Stimulated activated CD8-positive, alpha-beta memory T cell treated with anti-CD3 and anti-CD28 coated beads, Interleukin-7, amount 100 ng/mL, for 1 hour (primary cell): ENCODE measurements around the gene ACACA.

Experiments
- DNase-seq, 2 donors: peaks; one replicate each; pipeline ENCODE4 v3.0.0-alpha.2; 2020; ENCODE audit warnings: low read depth in 2 of 2

ACACA gene

DNA sequence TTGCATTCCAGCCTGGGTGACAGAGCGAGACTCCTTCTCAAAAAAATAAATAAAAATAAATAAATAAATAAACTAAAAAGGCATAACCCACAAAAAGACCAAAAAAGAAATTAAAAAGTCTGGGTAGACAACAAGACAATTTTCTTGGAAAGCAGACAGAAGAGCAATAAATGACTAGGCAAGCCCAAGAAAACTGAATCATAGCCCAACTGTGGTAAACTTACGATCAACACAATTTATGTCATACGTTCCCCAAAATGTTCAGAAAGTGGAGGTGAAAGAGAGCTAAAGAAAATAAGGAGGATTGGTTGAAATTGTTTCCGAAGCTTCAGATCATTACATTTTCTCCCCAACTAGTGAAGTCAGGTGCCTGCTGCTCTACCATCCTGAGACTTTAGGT, 62.1 kb downstream of the ACACA start:
- no peak for DNase-seq

DNA sequence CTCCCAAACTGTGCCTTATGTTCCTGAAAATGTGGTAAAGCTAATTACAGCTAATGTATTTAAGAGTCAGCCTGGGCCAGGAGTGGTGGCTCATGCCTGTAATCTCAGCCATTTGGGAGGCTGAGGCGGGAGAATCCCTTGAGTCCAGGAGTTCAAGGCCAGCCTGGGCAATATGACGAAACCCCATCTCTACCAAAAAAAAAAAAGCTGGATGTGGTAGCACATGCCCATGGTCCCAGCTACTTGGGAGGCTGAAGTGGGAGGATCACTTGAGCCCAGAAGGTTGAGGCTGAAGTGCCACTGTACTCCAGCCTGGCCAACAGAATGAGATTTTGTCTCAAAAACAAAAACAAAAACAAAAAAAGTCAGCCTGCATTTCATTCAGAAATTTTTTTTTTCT, 64.0 kb downstream of the ACACA start:
- DNase-seq: no peak

- no peak for DNase-seq
Observed at GRCh38 chr17:37340804-37341203, 65.8 kb downstream of the ACACA start.

GRCh38 chr17:37339321-37339720, 67.3 kb downstream of the ACACA start:
- no peak for DNase-seq

- DNase-seq: no peak
Observed at GRCh38 chr17:37338847-37339246, 67.8 kb downstream of the ACACA start.

GRCh38 chr17:37327341-37328090, 79.1 kb downstream of the ACACA start:
- no peak for DNase-seq

DNA sequence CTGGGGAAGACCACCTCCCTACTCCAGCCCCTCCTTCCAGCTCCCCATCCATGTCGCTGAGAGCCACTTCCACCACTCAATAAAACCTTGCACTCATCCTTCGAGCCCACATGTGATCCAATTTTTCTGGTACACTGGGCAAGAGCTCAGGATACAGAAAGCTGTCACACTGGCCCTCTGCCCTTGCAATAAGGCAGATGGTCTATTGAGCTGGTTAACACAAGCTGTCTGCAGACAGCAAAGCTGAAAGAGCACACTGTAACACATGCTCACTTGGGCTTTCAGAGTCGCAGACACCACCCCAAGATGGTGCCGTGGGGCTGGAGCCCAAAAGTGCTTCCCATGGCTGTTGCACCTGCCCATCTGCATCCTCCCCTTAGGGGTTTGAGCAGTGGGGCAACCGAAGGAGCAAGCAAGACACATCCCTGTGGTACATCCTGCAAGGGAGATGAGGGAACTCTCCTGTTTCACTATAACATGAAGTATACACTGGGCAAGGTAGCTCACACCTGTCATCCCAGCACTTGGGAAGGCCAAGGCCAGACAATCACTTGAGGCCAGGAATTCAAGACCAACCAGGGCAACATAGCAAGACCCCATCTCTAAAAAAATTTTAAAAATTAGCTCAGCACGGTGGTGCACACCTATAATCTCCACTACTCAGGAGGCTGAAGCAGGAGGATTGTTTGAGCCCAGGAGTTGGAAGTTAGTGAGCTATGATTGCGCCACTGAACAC, 83.6 kb downstream of the ACACA start:
- DNase-seq: no peak

- DNase-seq: no peak
Observed at GRCh38 chr17:37322106-37322505, 84.5 kb downstream of the ACACA start.

GRCh38 chr17:37318931-37319594, 87.6 kb downstream of the ACACA start:
- no peak for DNase-seq

DNA sequence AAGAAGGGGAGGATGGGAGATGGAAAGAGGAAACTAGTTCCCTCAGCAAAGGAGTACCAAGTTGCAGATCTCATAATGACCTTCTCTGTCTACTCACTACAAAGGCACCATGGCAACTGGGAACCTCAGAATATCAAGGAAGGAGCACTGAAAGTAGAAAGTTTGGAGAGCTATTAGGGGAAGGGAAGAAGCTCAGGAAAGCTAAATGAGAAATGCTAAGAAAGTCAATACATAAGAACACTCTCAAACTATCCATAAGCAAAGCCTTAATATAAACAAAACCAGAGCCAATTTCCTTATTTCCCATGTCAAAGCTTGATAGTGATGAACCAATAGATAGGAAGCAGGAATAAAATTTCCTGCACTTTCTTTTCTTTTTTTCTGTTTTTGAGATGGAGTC, 88.8 kb downstream of the ACACA start:
- DNase-seq: no peak

GRCh38 chr17:37315601-37316000, 91.0 kb downstream of the ACACA start:
- no peak for DNase-seq

DNA sequence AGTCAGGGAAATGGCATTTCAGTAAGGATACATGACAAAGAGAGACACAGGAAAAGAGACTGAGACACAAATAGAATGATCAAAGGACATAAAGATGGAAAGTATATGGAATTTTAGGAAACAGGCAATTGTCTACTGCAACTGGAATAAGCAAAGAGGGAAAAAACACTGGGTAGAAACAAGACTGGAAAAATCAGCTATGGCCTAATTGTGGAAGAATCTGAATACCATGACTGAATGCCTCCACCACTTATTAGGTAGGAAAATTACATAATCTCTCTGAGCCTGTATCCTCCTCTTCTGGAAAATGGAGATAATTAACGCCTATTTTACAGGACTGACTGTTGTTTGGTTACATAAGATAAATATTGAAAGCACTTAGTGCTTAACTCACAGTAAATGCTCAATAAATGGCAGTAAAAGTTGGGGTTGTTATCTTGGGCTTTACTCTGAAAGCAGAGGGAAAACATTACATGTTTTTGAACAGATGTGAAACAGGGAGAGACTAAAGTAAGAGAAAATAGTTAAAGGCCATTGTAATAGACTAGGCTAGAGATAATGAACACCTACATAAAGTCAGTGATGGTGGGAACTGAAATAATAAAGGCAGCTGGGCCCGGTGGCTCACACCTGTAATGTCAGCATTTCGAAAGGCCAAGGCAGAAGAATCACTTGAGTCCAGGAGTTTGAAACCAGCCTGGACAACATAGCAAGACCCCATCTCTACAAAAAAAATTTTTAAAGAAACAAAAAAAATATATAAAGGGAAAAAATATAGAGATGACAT, 94.3 kb downstream of the ACACA start:
- no peak for DNase-seq

DNA sequence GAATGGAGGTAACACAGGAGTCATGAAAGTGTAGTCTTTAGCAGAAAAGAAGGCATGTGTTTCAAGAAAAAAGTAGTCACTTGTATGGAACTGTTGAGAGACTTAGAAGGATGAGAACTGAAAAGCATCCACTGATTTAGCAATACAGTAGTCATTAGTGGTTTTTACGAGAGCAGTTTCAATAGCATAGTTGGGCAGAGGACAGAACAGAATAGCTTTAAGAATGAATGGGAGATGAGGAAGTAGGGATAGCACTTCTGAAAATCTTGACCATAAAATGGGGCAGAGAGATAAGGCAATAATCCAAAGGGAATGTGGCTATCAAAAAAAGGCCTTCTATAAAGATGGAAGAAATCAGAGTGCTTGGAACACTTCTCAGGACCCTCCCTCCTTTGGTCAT, 95.7 kb downstream of the ACACA start:
- no peak for DNase-seq

DNA sequence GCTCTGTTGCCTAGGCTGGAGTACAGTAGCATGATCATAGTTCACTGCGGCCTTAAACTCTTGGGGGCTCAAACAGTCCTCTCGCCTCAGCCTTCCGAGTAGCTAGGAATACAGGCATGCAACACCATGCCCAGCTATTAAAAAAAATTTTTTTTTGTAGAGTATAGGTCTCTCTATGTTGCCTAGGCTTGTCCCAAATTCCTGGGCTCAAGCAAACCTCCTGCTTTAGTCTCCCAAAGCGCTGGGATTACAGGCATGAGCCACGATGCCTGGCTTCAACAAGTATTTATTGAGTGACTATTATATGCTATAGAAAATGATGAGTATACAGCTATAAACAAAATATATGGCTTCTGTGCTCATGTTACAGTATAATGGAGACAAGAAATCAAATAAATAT, 97.6 kb downstream of the ACACA start:
- DNase-seq: no peak

DNA sequence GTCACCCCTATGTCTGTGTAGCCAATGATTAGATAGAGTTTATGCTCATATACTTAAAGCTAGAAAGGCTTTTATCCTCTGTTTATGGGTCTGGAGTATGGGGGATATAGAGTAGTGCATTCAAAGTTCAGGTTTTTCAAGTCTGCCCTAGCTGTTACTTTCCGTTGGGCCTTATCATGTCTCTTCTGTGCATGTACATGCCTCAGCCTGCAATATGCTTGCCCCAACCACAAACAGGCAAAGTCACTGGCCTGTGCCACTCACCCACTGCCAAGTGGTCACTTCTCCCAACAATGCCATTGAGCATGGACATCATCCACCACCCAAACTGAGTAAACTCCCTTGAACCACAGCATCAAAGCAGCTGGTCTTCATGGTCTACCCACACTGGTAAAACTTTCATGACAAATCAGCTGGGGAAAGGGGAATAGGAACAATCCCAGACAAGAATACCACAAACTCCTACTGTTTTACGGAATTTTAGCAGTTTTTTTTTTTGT, 101.2 kb downstream of the ACACA start:
- no peak for DNase-seq

- no peak for DNase-seq
Observed at GRCh38 chr17:37301288-37301687, 105.3 kb downstream of the ACACA start.

- no peak for DNase-seq
Observed at GRCh38 chr17:37300683-37301082, 106.0 kb downstream of the ACACA start.

- DNase-seq: no peak
Observed at GRCh38 chr17:37299257-37299980, 107.2 kb downstream of the ACACA start.

GRCh38 chr17:37295888-37296287, 110.7 kb downstream of the ACACA start:
- no peak for DNase-seq

GRCh38 chr17:37294888-37295287, 111.7 kb downstream of the ACACA start:
- DNase-seq: no peak

DNA sequence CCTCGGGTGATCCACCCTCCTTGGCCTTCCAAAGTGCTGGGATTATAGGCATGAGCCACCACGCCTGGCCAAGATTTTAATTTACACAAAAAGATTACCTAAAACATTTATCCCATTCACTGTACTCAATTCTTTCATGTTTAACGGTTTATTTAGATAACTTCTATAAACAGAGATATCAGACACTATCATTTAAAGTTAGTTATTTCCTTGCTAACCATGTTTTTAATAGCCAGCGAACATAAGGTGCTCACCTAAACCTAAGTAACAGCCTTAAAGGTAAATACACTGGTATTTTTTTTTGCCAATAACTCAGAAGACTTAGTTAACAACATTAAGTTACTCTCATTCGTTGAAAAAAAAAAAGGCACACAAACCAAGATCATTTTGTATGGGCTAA, 112.9 kb downstream of the ACACA start:
- no peak for DNase-seq
